ENCODE measurements around the gene AATF. TPM values are rescaled to one million over a fixed set of nuclear protein-coding genes. Genes with fewer than 3 reads are reported as not detected.
A peak's percentile ranks its signal among the peaks of the same experiment; 100 is the strongest.

Gene AATF
- total RNA-seq, 4 donors from 2014 or later, result 26.5 to 36.2 (median 30.1) TPM

GRCh38 chr17:37045351-37045922, 96.7 kb downstream of the AATF start:
- Histone ChIP-seq H3K27ac (no peak overlapping the region), H3K27me3 (no peaks in the 10 kb centered on the region), H3K4me3 (no peak overlapping the region), H3K9me3 (no peaks in the 10 kb centered on the region), H3K36me3 (peaks cover 0 to 4% (median 0%) of the 10 kb centered on the region in 3 donors), H3K4me1 (peaks cover 0 to 5% (median 0%) of the 10 kb centered on the region in 4 donors)
- TF ChIP-seq CTCF (IDR thresholded peaks at IDR 0.05) (no peak), EP300 (IDR thresholded peaks at IDR 0.05) (no peak), POLR2A (IDR thresholded peaks at IDR 0.05) (no peak)
- no peak for DNase-seq (ENCODE audit: low spot score in 2 of 2)
- 52 to 64% methylated on average over 7 of the region's 7 CpGs for WGBS, 2 donors

GRCh38 chr17:37047631-37048104, 98.9 kb downstream of the AATF start:
- 5 to 11% methylated on average over 9 of the region's 9 CpGs for WGBS, 2 donors
- peak; percentile 61 to 79 for DNase-seq (ENCODE audit: low spot score in 2 of 2)
- H3K27ac ChIP-seq, result no peak overlapping the region

GRCh38 chr17:37048811-37049210, 100.1 kb downstream of the AATF start:
- Histone ChIP-seq H3K4me3 (no peak overlapping the region), H3K27ac (no peak overlapping the region), H3K27me3 (no peaks in the 10 kb centered on the region), H3K9me3 (no peaks in the 10 kb centered on the region), H3K4me1 (peaks cover 0 to 5% (median 0%) of the 10 kb centered on the region in 4 donors), H3K36me3 (peaks cover 0 to 14% (median 0%) of the 10 kb centered on the region in 3 donors)
- 91 to 95% methylated on average over 5 of the region's 5 CpGs for WGBS, 2 donors
- TF ChIP-seq EP300 (IDR thresholded peaks at IDR 0.05) (no peak), CTCF (IDR thresholded peaks at IDR 0.05) (no peak), POLR2A (IDR thresholded peaks at IDR 0.05) (no peak)
- no peak for DNase-seq (ENCODE audit: low spot score in 2 of 2)

More at GRCh38 chr17:37047631-37048104, 98.9 kb downstream of the AATF start:
- Histone ChIP-seq H3K9me3 (no peaks in the 10 kb centered on the region), H3K36me3 (peaks cover 0 to 10% (median 0%) of the 10 kb centered on the region in 3 donors), H3K27me3 (no peaks in the 10 kb centered on the region), H3K4me3 (no peak overlapping the region), H3K4me1 (peaks cover 0 to 5% (median 0%) of the 10 kb centered on the region in 4 donors)
- TF ChIP-seq EP300 (IDR thresholded peaks at IDR 0.05) (no peak), CTCF (IDR thresholded peaks at IDR 0.05) (peak; percentile 75 to 86 (median 81))

GRCh38 chr17:37050920-37051319, 102.2 kb downstream of the AATF start:
- Histone ChIP-seq H3K4me1 (peaks cover 0 to 5% (median 0%) of the 10 kb centered on the region in 4 donors), H3K27me3 (no peaks in the 10 kb centered on the region), H3K36me3 (peaks cover 0 to 29% (median 0%) of the 10 kb centered on the region in 3 donors), H3K4me3 (no peak overlapping the region), H3K9me3 (no peaks in the 10 kb centered on the region), H3K27ac (no peak overlapping the region)
- DNase-seq (ENCODE audit: low spot score in 2 of 2), result no peak
- TF ChIP-seq CTCF (IDR thresholded peaks at IDR 0.05) (no peak), POLR2A (IDR thresholded peaks at IDR 0.05) (no peak), EP300 (IDR thresholded peaks at IDR 0.05) (no peak)
- 92 to 94% methylated on average over 5 of the region's 5 CpGs for WGBS, 2 donors

GRCh38 chr17:37051381-37051780, 102.6 kb downstream of the AATF start:
- no peak for DNase-seq (ENCODE audit: low spot score in 2 of 2)
- no peak for TF ChIP-seq CTCF (IDR thresholded peaks at IDR 0.05)
- no peak for TF ChIP-seq POLR2A (IDR thresholded peaks at IDR 0.05)
- TF ChIP-seq EP300 (IDR thresholded peaks at IDR 0.05), result no peak
- 85 to 92% methylated on average over 5 of the region's 5 CpGs for WGBS, 2 donors
- Histone ChIP-seq H3K36me3 (peaks cover 0 to 31% (median 0%) of the 10 kb centered on the region in 3 donors), H3K27me3 (no peaks in the 10 kb centered on the region), H3K27ac (no peak overlapping the region), H3K4me1 (peaks cover 0 to 5% (median 0%) of the 10 kb centered on the region in 4 donors), H3K9me3 (no peaks in the 10 kb centered on the region), H3K4me3 (no peak overlapping the region)

All from tibial nerve (tissue), 4 donors.